ENCODE measurements around the gene KREMEN1. TPM values are rescaled to one million over a fixed set of nuclear protein-coding genes. Genes with fewer than 3 reads are reported as not detected.

Gene KREMEN1
- total and polyA plus RNA-seq, 4 donors, result 1.2 to 22.6 (median 3.8) TPM

DNA sequence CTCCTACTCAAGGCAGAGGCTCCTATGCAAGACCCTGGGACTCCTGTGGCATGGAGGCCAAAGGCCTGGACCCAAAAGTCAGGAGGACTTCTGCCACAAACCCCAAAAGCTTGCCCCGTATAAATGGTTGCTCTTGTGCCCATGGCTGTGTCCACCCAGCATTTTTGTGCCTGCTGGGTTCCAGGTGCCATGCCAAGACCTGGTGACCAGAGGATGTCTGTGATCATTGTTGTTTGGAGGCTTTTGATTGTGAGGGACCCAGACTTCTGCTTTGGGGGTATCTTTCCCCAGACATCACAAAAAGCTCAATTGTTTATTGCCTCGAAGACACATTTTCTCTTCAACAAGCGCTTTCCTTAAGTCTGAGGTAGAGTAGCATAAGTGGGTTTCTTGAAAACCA, 46.3 kb upstream of the KREMEN1 start:
- no peak for DNase-seq (ENCODE audit: low spot score)
- Histone ChIP-seq H3K27ac (ENCODE audit: low read depth in 1 of 2, low read length in 2 of 2) (no peak overlapping the region), H3K4me3 (ENCODE audit: low read depth in 1 of 3, low read length in 3 of 3) (no peak overlapping the region), H3K9me3 (ENCODE audit: control insufficient read depth in 4 of 4, low read length in 3 of 4) (no peaks in the 10 kb centered on the region), H3K27me3 (ENCODE audit: control insufficient read depth in 4 of 4, insufficient read depth in 4 of 4, low read length in 3 of 4) (no peaks in the 10 kb centered on the region), H3K4me1 (ENCODE audit: control insufficient read depth in 4 of 4, insufficient read depth in 4 of 4, low read length in 3 of 4) (peaks cover 11 to 56% (median 30%) of the 10 kb centered on the region in 4 donors), H3K9ac (ENCODE audit: low read depth in 1 of 2, low read length in 2 of 2) (no peak overlapping the region), H3K36me3 (ENCODE audit: control insufficient read depth in 4 of 4, insufficient read depth in 3 of 4, low read depth in 1 of 4, low read length in 3 of 4) (no peaks in the 10 kb centered on the region)
- WGBS, result 95% methylated on average over 3 of the region's 3 CpGs
- no peak for TF ChIP-seq FOXA2 (IDR thresholded peaks at IDR 0.05)
- no peak for TF ChIP-seq CTCF (IDR thresholded peaks at IDR 0.05; ENCODE audit: low read depth, low read length, missing input control)
- no peak for TF ChIP-seq HNF4G (IDR thresholded peaks at IDR 0.05)
- no peak for TF ChIP-seq RAD21 (IDR thresholded peaks at IDR 0.05)
- no peak for TF ChIP-seq MAX (IDR thresholded peaks at IDR 0.05)
- TF ChIP-seq, protein P1, sequence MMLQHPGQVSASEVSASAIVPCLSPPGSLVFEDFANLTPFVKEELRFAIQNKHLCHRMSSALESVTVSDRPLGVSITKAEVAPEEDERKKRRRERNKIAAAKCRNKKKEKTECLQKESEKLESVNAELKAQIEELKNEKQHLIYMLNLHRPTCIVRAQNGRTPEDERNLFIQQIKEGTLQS (IDR thresholded peaks at IDR 0.05), result no peak
- no peak for TF ChIP-seq FOXA1 (IDR thresholded peaks at IDR 0.05)
- TF ChIP-seq JUND (IDR thresholded peaks at IDR 0.05), result no peak
- TF ChIP-seq GABPA (IDR thresholded peaks at IDR 0.05 in 1 of 2, conservative IDR thresholded peaks at IDR 0.05 in 1 of 2), result no peak
- TF ChIP-seq TAF1 (conservative IDR thresholded peaks at IDR 0.05), result no peak

GRCh38 chr22:29028468-29028867, 44.4 kb upstream of the KREMEN1 start:
- Histone ChIP-seq H3K27me3 (ENCODE audit: control insufficient read depth in 4 of 4, insufficient read depth in 4 of 4, low read length in 3 of 4) (no peaks in the 10 kb centered on the region), H3K9ac (ENCODE audit: low read depth in 1 of 2, low read length in 2 of 2) (no peak overlapping the region), H3K4me1 (ENCODE audit: control insufficient read depth in 4 of 4, insufficient read depth in 4 of 4, low read length in 3 of 4) (peaks cover 18 to 50% (median 34%) of the 10 kb centered on the region in 4 donors), H3K27ac (ENCODE audit: low read depth in 1 of 2, low read length in 2 of 2) (peak overlapping the region; percentile 16 to 38), H3K9me3 (ENCODE audit: control insufficient read depth in 4 of 4, low read length in 3 of 4) (no peaks in the 10 kb centered on the region), H3K4me3 (ENCODE audit: low read depth in 1 of 3, low read length in 3 of 3) (no peak overlapping the region), H3K36me3 (ENCODE audit: control insufficient read depth in 4 of 4, insufficient read depth in 3 of 4, low read depth in 1 of 4, low read length in 3 of 4) (no peaks in the 10 kb centered on the region)
- no peak for TF ChIP-seq FOXA2 (IDR thresholded peaks at IDR 0.05)
- no peak for TF ChIP-seq HNF4G (IDR thresholded peaks at IDR 0.05)
- no peak for TF ChIP-seq FOXA1 (IDR thresholded peaks at IDR 0.05)
- TF ChIP-seq, protein P2, sequence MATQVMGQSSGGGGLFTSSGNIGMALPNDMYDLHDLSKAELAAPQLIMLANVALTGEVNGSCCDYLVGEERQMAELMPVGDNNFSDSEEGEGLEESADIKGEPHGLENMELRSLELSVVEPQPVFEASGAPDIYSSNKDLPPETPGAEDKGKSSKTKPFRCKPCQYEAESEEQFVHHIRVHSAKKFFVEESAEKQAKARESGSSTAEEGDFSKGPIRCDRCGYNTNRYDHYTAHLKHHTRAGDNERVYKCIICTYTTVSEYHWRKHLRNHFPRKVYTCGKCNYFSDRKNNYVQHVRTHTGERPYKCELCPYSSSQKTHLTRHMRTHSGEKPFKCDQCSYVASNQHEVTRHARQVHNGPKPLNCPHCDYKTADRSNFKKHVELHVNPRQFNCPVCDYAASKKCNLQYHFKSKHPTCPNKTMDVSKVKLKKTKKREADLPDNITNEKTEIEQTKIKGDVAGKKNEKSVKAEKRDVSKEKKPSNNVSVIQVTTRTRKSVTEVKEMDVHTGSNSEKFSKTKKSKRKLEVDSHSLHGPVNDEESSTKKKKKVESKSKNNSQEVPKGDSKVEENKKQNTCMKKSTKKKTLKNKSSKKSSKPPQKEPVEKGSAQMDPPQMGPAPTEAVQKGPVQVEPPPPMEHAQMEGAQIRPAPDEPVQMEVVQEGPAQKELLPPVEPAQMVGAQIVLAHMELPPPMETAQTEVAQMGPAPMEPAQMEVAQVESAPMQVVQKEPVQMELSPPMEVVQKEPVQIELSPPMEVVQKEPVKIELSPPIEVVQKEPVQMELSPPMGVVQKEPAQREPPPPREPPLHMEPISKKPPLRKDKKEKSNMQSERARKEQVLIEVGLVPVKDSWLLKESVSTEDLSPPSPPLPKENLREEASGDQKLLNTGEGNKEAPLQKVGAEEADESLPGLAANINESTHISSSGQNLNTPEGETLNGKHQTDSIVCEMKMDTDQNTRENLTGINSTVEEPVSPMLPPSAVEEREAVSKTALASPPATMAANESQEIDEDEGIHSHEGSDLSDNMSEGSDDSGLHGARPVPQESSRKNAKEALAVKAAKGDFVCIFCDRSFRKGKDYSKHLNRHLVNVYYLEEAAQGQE (IDR thresholded peaks at IDR 0.05), result no peak
- TF ChIP-seq GABPA (IDR thresholded peaks at IDR 0.05 in 1 of 2, conservative IDR thresholded peaks at IDR 0.05 in 1 of 2), result no peak
- no peak for TF ChIP-seq CTCF (IDR thresholded peaks at IDR 0.05; ENCODE audit: low read depth, low read length, missing input control)
- no peak for TF ChIP-seq RXRA (IDR thresholded peaks at IDR 0.05)
- TF ChIP-seq TAF1 (conservative IDR thresholded peaks at IDR 0.05), result no peak
- TF ChIP-seq SP1 (IDR thresholded peaks at IDR 0.05), result no peak
- no peak for TF ChIP-seq YY1 (IDR thresholded peaks at IDR 0.05)
- TF ChIP-seq RAD21 (IDR thresholded peaks at IDR 0.05), result no peak
- TF ChIP-seq, protein P3, sequence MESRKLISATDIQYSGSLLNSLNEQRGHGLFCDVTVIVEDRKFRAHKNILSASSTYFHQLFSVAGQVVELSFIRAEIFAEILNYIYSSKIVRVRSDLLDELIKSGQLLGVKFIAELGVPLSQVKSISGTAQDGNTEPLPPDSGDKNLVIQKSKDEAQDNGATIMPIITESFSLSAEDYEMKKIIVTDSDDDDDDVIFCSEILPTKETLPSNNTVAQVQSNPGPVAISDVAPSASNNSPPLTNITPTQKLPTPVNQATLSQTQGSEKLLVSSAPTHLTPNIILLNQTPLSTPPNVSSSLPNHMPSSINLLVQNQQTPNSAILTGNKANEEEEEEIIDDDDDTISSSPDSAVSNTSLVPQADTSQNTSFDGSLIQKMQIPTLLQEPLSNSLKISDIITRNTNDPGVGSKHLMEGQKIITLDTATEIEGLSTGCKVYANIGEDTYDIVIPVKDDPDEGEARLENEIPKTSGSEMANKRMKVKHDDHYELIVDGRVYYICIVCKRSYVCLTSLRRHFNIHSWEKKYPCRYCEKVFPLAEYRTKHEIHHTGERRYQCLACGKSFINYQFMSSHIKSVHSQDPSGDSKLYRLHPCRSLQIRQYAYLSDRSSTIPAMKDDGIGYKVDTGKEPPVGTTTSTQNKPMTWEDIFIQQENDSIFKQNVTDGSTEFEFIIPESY (IDR thresholded peaks at IDR 0.05), result no peak
- 86% methylated on average over 4 of the region's 4 CpGs for WGBS
- no peak for DNase-seq (ENCODE audit: low spot score)

Data from liver (tissue), 9 donors.